Panc1 (cell line): ENCODE data around the gene C19orf12. TPM values are rescaled to one million over a fixed set of nuclear protein-coding genes. Genes with fewer than 3 reads are reported as not detected.

Source experiments
- ATAC-seq: fragments of 200-7000 bp; cut with Tn5 transposase; 2 replicates; pipeline ENCODE4 v1.9.1; 2020; ENCODE audit warnings: mild to moderate bottlenecking, moderate library complexity
- BruUV-seq: library from RNA; stranded (reverse); fragments of 400-500 nt; replicated peaks from 2 replicates; lab custom pipeline; 2021; lab: Mats Ljungman, UMichigan
- CTCF ChIA-PET: fragments of 300-600 bp; sonication (Branson Sonifier 250); formaldehyde crosslinking; loops from one replicate; lab custom pipeline; 2022; ENCODE audit warnings: antibody characterized with exemption; lab: Charles Lee
- POLR2A ChIA-PET: fragments of 300-600 bp; sonication (Branson Sonifier 250); formaldehyde crosslinking; loops from one replicate; lab custom pipeline; 2022; ENCODE audit warnings: antibody characterized with exemption; lab: Charles Lee
- DNase-seq: peaks from one replicate; pipeline ENCODE4 v3.0.0-alpha.2; 2010; ENCODE audit warnings: low read depth, low spot score
- H3K27ac ChIP-seq: 2 replicates; pipeline ENCODE4 v1.5.1; 2011; ENCODE audit warnings: mild to moderate bottlenecking, low read length, inconsistent platforms
- H3K27me3 ChIP-seq: fragments of 200-500 bp; sonication (Bioruptor generic); 2 replicates; pipeline ENCODE4 v1.6.0; 2014; ENCODE audit warnings: low read length, inconsistent platforms; ENCODE audit not compliant: control insufficient read depth, insufficient read depth
- H3K36me3 ChIP-seq: fragments of 200-500 bp; sonication (Bioruptor generic); 2 replicates; pipeline ENCODE4 v1.5.1; 2014; ENCODE audit warnings: inconsistent platforms, mild to moderate bottlenecking, low read length, moderate library complexity; ENCODE audit not compliant: control insufficient read depth, insufficient read depth
- H3K4me1 ChIP-seq: 2 replicates; pipeline ENCODE4 v1.5.1; 2011; ENCODE audit warnings: inconsistent platforms, mild to moderate bottlenecking, low read length, moderate library complexity; ENCODE audit not compliant: control insufficient read depth, insufficient read depth
- H3K4me3 ChIP-seq, 2 experiments: 2 replicates each; pipeline ENCODE4 v1.5.1; 2011 to 2012; ENCODE audit warnings: low read depth in 2 of 2, low read length in 2 of 2, mild to moderate bottlenecking in 2 of 2, inconsistent platforms in 1 of 2, moderate library complexity in 1 of 2
- H3K9me3 ChIP-seq: fragments of 200-500 bp; sonication (Bioruptor generic); 2 replicates; pipeline ENCODE4 v1.5.1; 2014; ENCODE audit warnings: low read depth, mild to moderate bottlenecking, inconsistent platforms, low read length, moderate library complexity; ENCODE audit not compliant: control insufficient read depth, insufficient read depth
- POLR2AphosphoS5 ChIP-seq: IDR thresholded peaks from 2 replicates; pipeline ENCODE4 v1.6.1; 2012; ENCODE audit warnings: mild to moderate bottlenecking, low read depth, low read length, moderate library complexity
- SIN3A ChIP-seq: IDR thresholded peaks from 2 replicates; pipeline ENCODE4 v1.6.1; 2012; ENCODE audit warnings: low read depth, mild to moderate bottlenecking, low read length, moderate library complexity, borderline replicate concordance; ENCODE audit not compliant: insufficient read depth
- TCF7L2 ChIP-seq: IDR thresholded peaks from 2 replicates; pipeline ENCODE4 v1.6.1; 2011; ENCODE audit warnings: mild to moderate bottlenecking, low read depth, low read length, inconsistent platforms
- in situ Hi-C: cut with HindIII; loops from 2 replicates; pipeline ENCODE4 v1.10.0; 2016; ENCODE audit warnings: low sequenced_read_pairs, low pct_unique_long_range_greater_than_20kb
- intact Hi-C: fragments of 100-400 bp; cut with micrococcal nuclease; formaldehyde crosslinking; loops from one replicate; pipeline ENCODE4 v1.10.0; 2022; ENCODE audit not compliant: unreplicated experiment
- total RNA-seq: library from RNA; stranded (reverse); gene quantifications from one replicate; pipeline ENCODE4 v1.2.1, GENCODE V29; 2021; ENCODE audit not compliant: unreplicated experiment
- TF ChIP-seq, protein P1 (sequence below), 2 experiments: IDR thresholded peaks; 2 replicates each; pipeline ENCODE4 v1.6.1; 2011 to 2012; ENCODE audit warnings: low read depth in 2 of 2, control low read depth in 1 of 2, low read length in 1 of 2, mild to moderate bottlenecking in 1 of 2, moderate library complexity in 1 of 2; ENCODE audit not compliant: insufficient read depth in 1 of 2
- TF ChIP-seq, protein P2 (sequence below): fragments of 450-650 bp; IDR thresholded peaks from 2 replicates; pipeline ENCODE4 v1.5.1; 2017; ENCODE audit warnings: mild to moderate bottlenecking

The C19orf12 gene
- total RNA-seq, 1 experiment from 2014 or later: 43.4 TPM

DNA sequence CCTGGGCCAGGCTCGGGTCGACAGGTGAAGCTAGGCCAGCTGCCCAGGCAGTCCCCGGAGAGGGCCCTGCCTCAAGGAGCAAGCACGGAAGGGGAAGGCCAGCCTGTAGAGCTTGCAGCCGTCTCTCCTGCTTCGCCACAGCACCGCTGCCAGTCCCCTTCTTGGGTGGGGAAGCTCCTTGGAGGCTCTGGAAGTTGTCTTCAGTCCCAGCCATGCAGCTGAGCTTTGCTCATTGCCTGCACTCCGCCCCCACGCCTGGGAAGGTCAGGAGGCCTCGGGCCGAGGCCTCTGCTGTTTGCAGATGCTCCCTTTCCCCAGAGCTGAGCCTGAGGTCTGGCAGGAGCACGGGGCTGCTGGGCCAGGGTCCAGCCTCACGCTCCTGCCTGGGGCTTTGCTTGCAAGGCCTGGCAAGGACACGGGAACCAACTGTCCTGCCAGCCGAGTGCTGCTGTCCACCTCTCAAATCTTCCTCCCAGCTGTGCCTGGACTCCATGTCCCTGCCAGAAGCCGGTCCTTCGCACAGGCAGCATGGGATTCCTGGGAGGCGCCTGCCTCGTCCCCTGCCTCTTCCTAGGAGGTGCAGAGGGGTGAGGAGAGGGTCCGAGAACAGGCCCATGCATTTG, 36.5 kb downstream of the C19orf12 start:
- Histone ChIP-seq H3K4me3 (no peak overlapping the region), H3K36me3 (no peaks in the 10 kb centered on the region), H3K4me1 (peaks cover 5% of the 10 kb centered on the region; the same call in 1 of the 2 replicates), H3K27me3 (no peaks in the 10 kb centered on the region), H3K27ac (no peak overlapping the region), H3K9me3 (no peaks in the 10 kb centered on the region)
- BruUV-seq: no TSS peak
- TF ChIP-seq TCF7L2: no peak
- TF ChIP-seq, protein P1, sequence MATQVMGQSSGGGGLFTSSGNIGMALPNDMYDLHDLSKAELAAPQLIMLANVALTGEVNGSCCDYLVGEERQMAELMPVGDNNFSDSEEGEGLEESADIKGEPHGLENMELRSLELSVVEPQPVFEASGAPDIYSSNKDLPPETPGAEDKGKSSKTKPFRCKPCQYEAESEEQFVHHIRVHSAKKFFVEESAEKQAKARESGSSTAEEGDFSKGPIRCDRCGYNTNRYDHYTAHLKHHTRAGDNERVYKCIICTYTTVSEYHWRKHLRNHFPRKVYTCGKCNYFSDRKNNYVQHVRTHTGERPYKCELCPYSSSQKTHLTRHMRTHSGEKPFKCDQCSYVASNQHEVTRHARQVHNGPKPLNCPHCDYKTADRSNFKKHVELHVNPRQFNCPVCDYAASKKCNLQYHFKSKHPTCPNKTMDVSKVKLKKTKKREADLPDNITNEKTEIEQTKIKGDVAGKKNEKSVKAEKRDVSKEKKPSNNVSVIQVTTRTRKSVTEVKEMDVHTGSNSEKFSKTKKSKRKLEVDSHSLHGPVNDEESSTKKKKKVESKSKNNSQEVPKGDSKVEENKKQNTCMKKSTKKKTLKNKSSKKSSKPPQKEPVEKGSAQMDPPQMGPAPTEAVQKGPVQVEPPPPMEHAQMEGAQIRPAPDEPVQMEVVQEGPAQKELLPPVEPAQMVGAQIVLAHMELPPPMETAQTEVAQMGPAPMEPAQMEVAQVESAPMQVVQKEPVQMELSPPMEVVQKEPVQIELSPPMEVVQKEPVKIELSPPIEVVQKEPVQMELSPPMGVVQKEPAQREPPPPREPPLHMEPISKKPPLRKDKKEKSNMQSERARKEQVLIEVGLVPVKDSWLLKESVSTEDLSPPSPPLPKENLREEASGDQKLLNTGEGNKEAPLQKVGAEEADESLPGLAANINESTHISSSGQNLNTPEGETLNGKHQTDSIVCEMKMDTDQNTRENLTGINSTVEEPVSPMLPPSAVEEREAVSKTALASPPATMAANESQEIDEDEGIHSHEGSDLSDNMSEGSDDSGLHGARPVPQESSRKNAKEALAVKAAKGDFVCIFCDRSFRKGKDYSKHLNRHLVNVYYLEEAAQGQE (IDR thresholded peaks at IDR 0.05; ENCODE audit: insufficient read depth in 1 of 2, low read depth in 2 of 2, low read length in 1 of 2): 0 out of 4 replicates have a peak, but pooled peaks of 1 of the 2 experiments have one; percentile 18
- CTCF ChIA-PET: no interaction called here
- ATAC-seq: no peak
- POLR2A ChIA-PET: no interaction called here
- intact Hi-C loops: no loop called here
- in situ Hi-C loops: no loop called here
- DNase-seq: no peak

- H3K27me3 ChIP-seq: no peaks in the 10 kb centered on the region
- in situ Hi-C loops: no loop called here
- ATAC-seq (no peak; the same call in 1 of the 2 replicates), DNase-seq (no peak)
- no peaks in the 10 kb centered on the region for H3K9me3 ChIP-seq
- no TSS peak for BruUV-seq
- no peak overlapping the region for H3K4me3 ChIP-seq
- ChIA-PET POLR2A (interaction anchor here (0.9 kb wide), 1 partner anchor 70 kb away, joined by 3 read pairs; no protein-coding TSS in a partner anchor), CTCF (no interaction called here)
- TF ChIP-seq, protein P2, sequence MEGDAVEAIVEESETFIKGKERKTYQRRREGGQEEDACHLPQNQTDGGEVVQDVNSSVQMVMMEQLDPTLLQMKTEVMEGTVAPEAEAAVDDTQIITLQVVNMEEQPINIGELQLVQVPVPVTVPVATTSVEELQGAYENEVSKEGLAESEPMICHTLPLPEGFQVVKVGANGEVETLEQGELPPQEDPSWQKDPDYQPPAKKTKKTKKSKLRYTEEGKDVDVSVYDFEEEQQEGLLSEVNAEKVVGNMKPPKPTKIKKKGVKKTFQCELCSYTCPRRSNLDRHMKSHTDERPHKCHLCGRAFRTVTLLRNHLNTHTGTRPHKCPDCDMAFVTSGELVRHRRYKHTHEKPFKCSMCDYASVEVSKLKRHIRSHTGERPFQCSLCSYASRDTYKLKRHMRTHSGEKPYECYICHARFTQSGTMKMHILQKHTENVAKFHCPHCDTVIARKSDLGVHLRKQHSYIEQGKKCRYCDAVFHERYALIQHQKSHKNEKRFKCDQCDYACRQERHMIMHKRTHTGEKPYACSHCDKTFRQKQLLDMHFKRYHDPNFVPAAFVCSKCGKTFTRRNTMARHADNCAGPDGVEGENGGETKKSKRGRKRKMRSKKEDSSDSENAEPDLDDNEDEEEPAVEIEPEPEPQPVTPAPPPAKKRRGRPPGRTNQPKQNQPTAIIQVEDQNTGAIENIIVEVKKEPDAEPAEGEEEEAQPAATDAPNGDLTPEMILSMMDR: no peak
- TF ChIP-seq, protein P1 (IDR thresholded peaks at IDR 0.05; ENCODE audit: insufficient read depth in 1 of 2, low read depth in 2 of 2, low read length in 1 of 2): no peak
- TF ChIP-seq POLR2AphosphoS5 (no peak), TCF7L2 (no peak), SIN3A (no peak)
- peaks cover 3% of the 10 kb centered on the region; the same call in 1 of the 2 replicates for H3K4me1 ChIP-seq
- no peak overlapping the region for H3K27ac ChIP-seq
- intact Hi-C loops: no loop called here
- H3K36me3 ChIP-seq: no peaks in the 10 kb centered on the region
Measured at GRCh38 chr19:29677001-29677817, 37.9 kb downstream of the C19orf12 start.
